GM19455 (cell line): Measurements from ENCODE around the gene ATPAF1.
"Not testable (repeated sequence)": the region's sequence is repeated elsewhere in the genome, so short reads cannot be mapped to it uniquely, and the experiment has no call there.

Source experiments
- ATAC-seq: cut with Tn5 transposase; IDR thresholded peaks from one replicate; pipeline ENCODE4 v1.9.1; 2021; ENCODE audit not compliant: unreplicated experiment

ATPAF1 gene

DNA sequence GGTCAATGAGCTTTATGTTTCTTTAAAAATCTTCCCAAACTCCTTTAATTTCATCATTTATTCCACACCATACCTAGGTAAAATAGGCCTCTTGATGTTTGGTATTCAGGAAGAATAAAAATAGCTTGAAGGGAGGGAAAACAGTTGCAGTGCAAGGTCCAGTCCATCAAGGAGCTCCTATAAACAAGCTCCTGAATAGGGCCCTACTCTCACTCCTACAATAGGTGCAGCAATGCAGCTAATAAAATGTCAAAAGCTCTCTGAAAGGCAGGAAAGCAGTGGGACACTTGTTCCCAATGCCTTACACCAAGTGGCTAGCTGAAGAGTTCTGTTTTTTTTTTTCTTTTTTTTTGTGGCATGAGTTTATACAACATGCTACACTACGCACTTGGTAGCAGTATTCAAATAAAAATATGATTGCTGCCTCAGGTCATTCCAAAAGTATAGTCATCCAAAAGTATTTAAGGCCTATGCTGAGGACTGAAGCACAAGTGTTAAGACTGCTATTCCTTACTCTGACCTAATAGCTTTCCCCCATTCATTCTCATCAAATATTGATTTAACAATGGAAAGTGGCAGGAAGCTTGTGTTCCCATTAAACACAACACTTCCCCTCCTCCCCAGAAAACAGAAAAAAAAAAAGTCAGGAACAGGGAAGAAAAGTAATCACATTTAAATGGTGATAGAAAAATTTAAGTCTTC is 13.3 kb upstream of the ATPAF1 start:
- no peak for ATAC-seq

DNA sequence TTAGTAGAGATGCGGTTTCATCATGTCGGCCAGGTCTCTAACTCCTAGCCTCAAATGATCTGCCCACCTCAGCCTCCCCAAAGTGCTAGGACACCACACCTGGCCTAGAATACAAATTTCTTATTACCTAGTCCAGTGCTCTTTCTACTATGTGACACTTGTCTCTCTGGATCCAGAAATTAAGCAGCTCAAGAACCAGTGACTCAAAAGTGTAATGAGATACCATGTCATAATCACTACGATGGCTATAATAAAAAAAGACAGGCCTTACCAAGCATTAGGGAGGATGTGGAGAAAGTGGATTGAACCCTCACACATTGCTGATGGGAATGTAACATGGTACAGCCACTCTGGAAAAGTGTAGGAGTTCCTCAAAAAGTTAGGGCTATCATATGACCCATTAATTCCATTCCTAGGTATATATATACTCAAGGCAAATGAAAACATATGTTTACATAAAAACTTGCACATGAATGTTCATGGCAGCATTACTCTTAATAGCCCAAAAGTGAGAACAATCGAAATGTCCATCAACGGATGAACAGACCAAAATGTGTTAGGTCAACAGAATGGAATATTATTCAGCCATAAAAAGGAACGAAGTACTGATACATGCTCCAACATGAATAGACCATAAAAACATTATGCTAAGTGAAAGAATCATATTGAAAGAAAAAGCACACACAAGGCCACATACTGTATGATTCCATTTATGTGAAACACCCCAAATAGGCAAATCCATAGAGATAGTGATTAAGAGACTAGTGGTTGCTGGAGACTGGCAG is 11.8 kb upstream of the ATPAF1 start:
- ATAC-seq: no peak

DNA sequence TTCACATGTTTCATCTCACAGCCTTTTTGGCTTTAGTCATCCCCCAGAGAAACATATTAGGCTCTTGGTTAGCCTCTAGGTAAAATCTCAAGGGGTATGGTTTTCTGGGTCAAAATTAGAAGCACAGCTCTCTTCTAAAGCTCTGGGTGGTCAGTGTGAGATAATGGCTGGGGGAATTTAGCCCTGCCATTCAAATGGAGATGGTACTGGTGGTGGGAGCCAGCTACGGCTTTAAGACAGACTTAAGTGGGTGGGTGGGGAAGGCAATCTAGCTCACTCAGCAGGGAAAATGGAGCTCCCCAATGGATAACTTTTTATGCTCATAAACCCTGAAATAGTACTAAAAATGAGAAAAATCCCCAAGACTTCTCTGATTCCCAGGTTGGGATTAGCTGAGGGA is 9.2 kb upstream of the ATPAF1 start:
- ATAC-seq: no peak

DNA sequence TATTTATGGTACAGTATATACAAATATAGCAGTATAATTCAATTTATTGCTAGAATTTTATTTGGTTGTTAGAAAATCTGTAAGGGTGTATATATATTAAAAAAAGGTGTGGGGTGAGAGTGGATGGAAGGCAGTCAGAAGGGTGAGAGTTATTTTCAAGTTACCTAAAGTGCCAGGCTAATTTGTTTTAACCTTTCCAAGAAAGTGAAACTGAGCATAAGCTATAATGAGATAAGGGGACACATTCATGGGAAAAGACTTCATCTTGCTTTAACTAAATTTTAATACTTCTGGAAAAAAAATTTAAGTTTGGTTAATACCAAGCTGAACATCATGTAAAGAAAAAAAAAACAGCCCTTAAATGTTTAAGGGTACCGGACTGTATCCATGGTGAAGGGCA is 8.4 kb upstream of the ATPAF1 start:
- ATAC-seq: no peak

DNA sequence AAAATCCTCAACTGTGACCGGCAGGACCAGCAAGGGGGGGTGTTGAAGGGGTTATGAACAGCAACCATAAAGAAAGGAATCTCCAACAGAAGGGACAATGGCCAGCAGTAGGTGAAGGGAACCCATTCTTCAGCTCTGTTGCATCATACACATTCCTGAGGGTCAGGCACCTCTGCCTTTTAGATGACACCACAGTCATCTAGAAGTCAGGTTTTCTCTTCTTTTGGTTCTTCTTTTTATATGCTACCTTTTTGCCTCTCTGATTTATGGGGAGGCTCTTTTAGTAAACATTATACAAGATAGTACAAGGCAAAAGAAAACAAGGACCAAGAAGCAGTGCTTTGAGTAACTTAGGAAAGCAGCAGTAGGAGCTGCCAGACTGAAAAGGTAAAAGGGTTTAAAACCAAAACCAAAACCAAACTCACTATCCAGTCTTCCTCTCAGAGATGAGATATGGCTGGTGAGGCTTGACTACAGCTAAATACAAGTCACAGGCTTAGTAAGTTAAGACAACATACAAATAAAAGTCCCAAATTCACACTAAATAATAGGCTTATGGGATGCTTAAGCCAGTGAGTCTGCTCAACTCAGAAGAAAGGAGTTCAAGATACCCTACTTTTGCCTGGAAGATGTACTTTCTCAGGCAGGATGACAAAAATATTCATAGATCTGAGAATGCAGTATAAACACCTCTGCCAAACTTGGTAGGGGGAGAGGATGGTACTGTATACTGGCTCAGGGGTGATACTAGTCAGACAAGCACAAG is 7.6 kb upstream of the ATPAF1 start:
- ATAC-seq: no peak

DNA sequence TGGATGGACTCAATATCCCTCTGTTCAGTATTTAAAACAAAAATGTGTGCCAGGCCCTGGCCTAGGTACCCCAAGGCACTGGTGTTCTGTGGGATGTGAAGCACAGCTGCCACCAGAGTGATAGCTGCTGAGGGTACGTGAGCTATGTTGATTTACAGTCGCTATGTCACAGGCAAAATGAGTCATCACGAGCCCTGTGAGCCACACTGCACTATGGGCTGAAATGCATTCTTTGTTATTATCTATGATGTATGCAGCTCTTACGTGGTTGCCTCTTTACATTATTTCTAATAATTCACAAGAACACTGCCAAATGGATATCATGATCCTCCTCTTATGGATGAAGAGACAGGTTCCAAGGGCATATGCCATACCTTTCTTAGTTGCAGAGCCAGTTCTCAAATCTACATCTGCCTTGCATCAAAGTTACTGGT is 5.6 kb upstream of the ATPAF1 start:
- ATAC-seq: no peak

DNA sequence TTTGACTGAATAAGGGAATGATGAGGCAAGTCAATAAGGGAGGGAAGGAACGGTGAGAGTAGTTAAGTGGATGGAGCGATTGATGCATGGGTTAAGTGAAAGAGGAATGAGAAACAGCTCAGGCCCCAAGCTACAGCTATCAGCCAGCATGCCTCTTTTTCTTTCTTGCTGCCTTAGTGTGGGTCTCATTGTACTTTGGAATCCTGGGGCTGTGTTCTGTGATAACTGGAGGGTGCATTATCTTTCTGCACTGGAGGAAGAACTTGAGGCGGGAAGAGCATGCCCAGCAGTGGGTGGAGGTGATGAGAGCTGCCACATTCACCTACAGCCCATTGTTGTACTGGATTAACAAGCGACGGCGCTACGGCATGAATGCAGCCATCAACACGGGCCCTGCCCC is 4.5 kb upstream of the ATPAF1 start:
- no peak for ATAC-seq

DNA sequence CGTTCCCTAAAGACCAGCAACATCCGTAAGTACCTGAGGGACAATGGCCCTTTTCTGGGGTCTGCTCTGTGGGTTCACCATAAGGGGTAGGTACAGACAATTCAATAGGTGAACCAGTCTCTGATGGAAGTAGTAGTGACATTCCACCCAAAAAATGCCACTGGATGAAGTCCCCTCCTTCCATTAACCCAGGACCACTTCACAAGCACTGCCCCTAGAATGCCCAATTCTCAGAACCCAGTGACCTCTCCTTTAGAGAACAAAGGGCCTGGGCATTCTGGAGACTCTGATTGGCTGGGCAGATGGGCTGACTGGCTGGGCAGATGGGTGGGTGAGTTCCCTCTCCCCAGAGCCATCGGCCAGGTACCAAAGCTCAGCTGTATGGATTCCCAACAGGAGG is 3.4 kb upstream of the ATPAF1 start, which contains the start of gene TEX38:
TSS of gene TEX38 (plus strand) at position 301 of the 400 bp plus-strand sequence. CDS start at position 382, 81 bp downstream.
- no peak for ATAC-seq

DNA sequence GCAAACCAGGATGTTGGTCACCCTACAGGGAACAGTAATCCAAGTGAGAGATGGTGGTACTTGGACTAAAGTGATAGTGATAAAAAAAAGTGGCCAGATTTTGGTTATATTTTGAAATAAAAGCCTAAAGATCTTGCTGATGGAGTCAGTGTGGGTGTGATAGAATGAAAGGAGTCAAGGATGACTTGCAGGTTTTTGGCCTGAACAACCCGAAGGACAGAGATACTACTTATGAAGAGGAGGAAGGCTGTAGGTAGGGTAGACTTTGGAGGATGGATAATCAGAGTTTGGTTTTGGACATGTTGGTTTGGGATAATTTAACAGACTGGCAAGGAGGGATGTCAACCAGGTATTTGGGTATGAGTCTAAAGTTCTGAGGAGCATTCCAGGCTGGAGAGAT is 2.0 kb upstream of the ATPAF1 start:
- ATAC-seq: no peak

DNA sequence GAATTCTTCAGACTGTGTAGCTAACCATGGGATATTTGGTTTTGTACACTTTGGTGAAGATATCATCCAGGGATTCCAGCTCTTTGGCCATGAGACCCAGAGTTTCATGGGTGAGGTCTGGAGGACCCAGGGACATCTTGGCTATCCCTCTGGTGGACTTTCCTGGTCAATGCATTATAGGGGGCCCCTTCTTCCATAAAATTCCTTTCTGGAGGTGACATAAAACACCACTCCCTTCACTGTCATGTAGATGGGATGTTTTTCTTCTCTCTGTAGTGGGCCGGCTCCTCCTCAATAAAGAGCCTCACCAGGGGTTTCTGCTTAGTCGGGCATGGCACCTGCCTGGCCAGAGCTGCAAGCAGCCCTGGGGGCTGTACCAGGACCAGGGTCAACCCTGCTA is 2.2 kb downstream of the ATPAF1 start:
- no peak for ATAC-seq

DNA sequence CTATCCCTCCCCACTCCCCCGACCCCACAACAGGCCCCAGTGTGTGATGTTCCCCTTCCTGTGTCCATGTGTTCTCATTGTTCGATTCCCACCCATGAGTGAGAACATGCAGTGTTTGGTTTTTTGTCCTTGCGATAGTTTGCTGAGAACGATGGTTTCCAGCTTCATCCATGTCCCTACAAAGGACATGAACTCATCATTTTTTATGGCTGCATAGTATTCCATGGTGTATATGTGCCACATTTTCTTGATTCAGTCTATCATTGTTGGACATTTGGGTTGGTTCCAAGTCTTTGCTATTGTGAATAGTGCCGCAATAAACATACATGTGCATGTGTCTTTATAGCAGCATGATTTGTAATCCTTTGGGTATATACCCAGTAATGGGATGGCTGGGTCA is 5.2 kb downstream of the ATPAF1 start:
- not testable (repeated sequence) for ATAC-seq

DNA sequence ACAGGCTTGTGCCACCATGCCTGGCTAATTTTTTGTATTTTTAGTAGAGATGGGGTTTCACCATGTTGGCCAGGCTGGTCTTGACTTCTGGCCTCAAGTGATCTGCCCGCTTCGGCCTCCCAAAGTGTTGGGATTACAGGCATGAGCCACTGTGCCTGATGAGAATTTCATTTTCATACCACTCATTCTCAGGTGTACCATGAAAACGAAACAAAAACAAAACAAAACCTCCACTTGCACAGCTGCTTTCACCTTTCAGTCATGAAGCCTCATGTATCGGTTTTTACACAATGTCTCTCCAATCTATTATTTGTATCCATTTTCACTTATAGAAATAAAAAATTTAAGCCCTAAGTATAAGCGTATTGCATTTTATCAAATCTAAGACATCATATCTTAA is 8.0 kb downstream of the ATPAF1 start:
- peak; percentile 77 for ATAC-seq

DNA sequence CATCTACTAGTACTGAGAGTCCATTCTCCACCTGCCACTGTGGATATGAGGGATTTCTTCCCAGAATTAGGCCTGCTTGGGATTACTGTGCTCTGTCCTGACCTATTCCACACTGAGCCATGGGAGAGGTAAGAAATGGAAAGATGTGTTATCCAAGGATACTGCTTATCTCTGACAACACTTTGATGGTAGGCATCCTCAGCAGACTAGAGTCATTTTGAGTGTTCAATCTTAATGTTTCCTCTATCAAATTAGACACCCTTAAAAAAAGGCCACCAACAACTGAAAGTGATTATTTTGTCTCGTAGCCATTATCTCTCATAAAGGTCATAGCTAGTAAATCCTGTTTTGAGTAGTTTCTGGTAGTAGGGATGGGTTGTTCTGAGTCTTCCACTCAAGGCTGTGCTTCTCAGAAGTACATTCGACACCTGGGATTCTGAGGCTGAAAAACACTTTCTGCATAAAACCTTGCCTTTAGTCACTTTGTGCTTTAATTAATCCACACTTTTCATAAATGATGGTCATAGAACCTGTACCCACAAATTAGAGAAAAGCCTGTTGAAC is 8.8 kb downstream of the ATPAF1 start:
- no peak for ATAC-seq

DNA sequence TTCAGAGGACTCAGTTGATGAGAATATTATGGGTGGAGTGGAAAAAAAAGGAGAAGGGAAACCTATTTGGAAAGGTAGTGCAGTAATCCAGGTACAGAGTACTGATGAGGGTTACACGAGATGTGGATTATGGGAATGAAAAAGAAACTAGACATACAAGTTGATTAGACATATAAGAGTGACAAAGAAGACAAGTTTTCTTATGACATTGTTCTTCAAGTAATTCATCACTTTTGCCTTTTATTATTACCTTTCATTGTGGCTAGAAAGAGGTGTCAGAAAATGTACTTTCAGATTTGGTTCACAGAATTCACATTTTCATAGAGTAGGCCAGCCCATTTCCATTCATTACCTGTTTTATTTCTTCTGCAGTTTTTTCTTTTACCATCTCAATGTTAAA is 10.4 kb downstream of the ATPAF1 start:
- no peak for ATAC-seq

DNA sequence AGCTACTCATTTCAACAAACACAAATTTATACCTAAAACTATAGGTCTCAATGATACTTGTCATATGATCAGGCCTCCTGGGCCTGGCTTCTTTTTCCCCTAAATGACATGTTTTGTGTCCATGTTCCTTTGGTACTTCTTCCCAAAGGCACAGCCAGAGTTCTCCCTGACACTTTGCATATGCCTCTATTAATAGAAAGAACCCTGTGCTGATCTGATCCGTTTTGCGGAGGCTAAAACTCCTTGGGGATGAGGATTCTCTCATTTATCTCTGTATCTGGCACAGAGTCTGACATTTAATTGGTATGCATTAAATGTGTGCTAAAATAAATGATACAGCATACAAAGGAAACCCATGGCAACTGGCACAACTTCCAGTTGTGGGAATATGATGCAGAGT is 11.5 kb downstream of the ATPAF1 start:
- ATAC-seq: no peak

DNA sequence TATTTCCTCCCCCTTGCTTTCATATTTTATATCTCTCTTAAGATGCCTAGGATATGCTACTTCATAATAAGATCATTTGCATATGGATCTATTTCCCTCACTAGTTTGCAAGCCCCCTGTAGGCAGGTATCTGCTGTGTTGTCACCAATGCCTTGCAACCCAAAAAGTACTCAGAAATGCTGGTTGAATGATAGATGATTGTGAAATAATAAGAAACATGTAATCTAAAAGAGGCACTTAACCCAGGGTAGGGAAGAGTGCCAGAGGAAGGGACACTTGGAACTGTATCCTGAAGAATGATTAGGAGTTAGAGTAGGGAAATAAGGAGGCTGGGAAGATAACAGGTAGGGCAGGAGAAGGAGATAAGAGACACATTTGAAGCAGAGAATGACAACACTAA is 12.3 kb downstream of the ATPAF1 start:
- ATAC-seq: no peak

DNA sequence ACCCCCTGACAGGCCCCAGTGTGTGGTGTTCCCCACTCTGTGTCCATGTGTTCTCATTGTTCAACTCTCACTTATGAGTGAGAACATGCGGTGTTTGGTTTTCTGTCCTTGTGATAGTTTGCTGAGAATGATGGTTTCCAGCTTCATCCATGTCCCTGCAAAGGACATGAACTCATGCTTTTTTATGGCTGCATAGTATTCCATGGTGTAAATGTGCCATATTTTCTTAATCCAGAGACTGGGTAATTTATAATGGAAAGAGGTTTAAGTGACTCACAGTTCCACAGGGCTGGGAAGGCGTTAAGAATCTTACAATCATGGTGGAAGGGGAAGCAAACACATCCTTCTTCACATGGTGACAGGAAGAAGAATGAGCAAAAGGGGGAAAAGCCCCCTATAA is 13.5 kb downstream of the ATPAF1 start:
- not testable (repeated sequence) for ATAC-seq

DNA sequence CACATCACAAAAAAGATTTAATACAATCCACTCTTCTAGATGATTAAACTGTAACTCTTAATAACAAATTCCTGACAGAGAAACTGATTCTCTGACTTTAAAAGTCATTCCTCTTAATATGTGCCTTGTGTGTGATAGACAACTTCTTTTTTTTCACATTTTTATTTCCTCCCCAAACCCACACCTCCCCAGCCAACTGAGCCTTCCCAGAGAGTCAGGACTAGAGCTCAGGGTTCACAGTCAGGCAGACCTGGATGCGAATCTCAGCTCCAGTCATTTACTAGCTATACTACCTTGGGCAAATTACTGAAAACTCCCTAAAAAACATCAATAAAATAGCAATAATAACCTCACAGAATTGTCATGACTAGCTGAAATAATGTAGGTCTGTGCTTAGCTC is 14.2 kb downstream of the ATPAF1 start:
- no peak for ATAC-seq

DNA sequence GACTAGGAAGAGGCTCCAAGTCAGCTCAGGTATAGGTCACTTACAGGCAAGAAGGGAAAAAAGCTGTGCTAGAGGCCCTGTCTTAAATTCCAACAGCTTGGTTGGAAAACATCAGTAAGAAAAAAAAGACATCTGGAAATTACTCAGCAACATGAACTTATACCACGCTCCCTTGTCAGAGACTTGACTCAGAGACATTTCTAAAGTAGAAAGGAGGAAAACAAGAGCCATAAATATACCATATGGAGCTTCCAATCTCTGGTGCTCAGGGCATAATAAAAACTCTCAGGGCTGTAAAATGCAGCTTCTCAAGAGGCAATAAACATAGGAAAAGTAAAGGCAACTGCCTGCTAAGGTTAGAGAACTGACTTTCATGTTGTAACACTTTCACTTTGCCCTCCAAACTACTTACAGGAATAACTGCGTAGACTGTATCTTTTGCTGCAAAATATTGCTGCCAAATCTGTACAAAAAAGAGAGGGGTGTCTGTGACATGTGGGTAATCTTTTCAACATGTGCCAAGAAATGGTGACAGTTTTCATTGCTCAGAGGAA is 14.7 kb downstream of the ATPAF1 start:
- ATAC-seq: no peak

DNA sequence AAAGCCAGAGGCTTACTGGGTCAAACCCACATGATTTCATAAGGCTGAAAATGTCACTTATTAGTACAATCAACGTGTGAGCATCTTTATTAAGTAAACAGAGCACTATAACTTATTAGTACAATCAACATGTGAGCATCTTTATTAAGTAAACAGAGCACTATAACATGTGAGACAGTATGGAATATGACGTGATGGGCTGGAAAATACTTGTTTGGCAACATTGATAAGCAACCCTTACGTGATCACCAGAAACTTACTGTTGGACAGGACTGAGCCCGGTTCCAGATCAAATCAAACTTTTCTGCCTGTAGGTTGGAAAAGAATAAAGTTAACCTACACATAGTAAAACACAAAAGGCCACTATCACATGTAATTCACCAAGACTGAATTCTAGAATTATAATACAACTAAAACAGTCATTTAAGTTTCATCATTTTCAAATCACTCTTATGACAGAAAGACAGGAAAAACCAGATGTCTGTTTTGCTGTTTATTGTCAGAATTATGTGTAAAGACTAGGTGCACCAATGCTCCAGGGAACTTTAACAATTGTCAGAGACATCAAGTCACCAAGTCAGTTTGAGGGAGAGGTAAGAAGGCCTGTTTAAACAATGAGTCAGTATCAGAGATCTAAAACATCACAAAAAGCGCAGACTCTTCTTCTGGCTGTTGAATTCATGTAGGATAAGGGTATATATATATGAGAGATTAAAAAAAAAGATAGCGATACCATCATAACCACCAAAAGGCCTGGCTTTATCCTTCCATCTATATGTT is 15.7 kb downstream of the ATPAF1 start:
- ATAC-seq: no peak
